ENCODE data around the gene GNMT. TPM values are rescaled to one million over a fixed set of nuclear protein-coding genes. Genes with fewer than 3 reads are reported as not detected.
A peak's percentile ranks its signal among the peaks of the same experiment; 100 is the strongest.
"Not testable (repeated sequence)": the region's sequence is repeated elsewhere in the genome, so short reads cannot be mapped to it uniquely, and the experiment has no call there.

The GNMT gene
- total RNA-seq, 1 donor from 2014 or later = not detected

GRCh38 chr6:42942444-42942843 lies 18.1 kb upstream of the GNMT start:
- ATAC-seq = no peak

GRCh38 chr6:42947950-42948349 lies 12.6 kb upstream of the GNMT start:
- ATAC-seq = no peak

DNA sequence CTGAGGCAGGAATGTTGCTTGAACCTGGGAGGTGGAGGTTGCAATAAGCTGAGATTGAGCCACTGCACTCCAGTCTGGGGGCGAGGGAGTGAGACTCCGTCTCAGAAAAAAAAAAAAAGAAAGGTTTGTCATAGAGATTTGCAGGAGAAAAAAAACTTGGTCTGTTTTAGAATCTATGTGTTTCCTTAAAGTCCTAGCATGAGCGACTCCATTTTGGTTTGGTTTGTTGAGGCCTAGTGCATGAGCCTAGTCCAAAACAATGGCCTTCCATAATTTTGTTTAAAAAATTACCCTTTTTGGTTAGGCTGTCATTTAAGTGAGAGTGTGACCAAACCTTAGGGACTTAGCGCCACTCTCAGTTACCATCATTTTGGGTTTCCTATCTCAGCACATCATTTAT lies 8.2 kb upstream of the GNMT start:
- no peak for ATAC-seq

DNA sequence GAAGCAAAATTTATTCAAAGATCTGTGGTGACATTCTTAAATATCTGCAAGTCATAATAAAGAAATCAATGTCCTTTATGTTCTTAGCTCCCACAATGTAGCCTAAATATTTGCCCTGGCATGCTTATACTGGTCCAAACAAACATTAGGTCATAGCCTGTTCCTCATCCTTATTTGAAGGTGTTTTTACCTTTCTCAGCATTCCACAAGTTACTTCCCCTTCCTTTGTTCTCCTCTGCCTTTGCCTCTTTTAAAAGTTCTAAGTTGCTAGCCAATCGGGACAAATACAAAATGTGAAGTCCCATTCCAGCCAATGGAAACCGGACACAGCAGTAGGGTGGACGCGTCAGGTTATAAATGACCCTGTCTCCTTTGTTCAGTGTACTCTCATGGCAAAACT lies 6.1 kb upstream of the GNMT start:
- ATAC-seq = not testable (repeated sequence)

- ATAC-seq = no peak
Observed at GRCh38 chr6:42958125-42958524, 2.4 kb upstream of the GNMT start.

- no peak for ATAC-seq
Observed at GRCh38 chr6:42959917-42960242, 674 bp upstream of the GNMT start.

- peak; percentile 44 for ATAC-seq
Observed at GRCh38 chr6:42961020-42961470, 491 bp downstream of the GNMT start.

DNA sequence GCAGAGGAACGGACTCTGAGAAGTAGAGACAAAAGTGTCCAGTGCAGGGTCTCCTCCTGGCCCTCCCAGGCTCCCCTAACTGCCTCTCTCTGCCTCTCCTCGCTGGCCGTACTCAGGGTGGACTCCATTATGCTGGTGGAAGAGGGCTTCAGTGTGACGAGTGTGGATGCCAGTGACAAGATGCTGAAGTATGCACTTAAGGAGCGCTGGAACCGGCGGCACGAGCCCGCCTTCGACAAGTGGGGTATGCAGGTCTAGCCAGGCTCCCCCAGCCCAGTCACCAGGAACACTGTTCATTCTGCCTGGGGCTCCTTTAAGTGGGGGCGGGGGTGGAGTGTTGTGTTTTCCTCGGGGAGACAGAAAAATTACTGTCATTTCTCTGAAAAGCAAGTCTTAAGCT lies 1.5 kb downstream of the GNMT start:
- no peak for ATAC-seq

DNA sequence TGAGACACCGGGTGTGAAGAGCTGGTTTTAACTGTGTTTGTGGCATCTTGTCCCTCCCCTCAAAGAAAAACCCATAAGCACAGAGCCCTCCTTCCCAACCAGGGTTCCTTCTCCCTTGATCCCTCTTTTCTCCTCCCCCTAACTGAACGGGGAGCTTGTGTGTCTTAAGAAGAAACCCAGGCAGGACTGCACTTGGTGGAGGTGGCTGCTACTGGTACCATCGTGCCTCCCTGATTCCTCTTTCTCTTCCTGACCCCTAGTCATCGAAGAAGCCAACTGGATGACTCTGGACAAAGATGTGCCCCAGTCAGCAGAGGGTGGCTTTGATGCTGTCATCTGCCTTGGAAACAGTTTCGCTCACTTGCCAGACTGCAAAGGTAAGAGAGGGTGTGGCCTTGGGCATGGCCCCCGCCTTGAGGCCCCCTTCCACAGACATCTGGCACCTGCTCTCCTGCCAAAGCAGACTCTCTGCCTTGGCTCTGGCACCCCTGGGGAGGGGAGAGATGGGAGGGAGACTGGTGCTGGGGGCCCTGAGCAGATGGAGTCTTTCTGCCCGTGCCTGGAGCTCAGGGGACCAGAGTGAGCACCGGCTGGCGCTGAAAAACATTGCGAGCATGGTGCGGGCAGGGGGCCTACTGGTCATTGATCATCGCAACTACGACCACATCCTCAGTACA lies 2.1 kb downstream of the GNMT start:
- no peak for ATAC-seq

DNA sequence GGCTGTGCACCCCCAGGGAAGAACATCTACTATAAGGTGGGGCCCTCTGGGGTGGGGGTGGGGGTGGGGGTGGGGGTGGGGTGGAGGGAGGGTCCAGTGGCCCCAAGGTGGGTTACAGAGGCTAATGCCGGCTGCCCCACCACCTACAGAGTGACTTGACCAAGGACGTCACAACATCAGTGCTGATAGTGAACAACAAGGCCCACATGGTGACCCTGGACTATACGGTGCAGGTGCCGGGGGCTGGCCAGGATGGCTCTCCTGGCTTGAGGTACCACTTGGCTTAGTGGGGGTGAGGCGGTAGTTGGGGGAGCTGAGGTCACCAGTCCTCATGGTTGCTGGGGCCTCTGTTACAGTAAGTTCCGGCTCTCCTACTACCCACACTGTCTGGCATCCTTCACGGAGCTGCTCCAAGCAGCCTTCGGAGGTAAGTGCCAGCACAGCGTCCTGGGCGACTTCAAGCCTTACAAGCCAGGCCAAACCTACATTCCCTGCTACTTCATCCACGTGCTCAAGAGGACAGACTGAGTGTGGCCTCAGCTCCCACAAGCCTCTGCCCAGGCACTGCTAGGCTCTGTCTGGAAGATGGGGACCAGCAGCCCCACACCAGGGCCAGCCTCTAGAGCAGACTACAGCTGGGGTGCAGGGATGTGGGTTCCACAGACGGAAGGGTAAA lies 2.8 kb downstream of the GNMT start:
- no peak for ATAC-seq

DNA sequence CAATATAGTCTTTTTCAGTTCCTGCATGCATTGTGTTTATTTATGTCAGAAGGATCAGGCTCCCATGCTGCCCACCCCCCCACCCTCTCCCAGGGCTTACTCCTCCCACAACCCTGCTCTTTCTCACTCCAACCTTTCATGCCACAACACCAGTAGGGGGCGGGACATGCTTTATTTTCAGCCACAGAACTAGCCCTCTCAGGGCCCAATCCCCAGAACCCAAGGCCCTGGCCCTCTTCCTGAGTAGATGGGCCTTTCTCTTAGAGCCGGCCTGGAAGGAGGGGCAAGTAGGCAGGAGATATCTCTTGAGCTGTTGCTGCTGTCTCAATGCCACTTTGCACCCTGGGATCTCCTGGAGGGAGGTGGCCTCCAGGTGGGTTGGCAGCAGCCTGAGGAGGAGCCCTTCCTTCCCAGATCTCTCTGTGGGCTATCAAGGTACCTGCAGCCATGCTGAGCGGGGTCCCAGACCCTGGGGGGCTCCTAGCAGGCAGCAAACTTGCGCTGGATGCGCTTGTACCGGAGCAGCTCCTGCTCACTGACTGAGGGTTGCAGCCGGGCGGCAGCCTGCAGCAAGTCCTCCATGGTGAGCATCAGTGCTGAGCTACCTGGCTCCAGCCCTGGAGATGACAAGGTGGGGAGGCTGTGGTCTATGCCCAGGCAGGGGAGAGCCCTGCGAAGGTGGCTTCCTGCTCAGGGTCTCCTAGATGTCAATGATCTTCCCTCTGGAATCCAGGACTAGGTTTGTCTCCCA lies 3.5 kb downstream of the GNMT start:
- ATAC-seq = no peak

DNA sequence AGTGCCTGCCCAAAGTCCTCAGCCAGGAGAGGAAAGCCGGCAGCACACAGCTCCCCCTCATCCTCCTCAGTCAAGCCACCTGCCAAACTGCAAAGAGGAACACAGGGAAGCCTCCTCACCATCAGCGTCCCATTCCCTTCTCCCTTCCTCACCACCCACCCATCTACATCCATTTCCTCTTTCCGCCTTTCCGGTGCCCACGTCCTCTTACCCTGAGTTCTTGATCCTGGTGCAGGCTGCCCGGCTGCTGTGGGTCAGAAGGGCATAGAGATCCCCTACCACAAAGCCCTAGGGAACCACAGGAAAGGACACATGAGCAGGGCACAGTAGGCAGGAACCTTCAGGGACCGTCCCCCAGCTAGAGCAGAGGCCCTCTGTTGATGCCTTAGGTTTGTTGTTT lies 6.0 kb downstream of the GNMT start:
- no peak for ATAC-seq

DNA sequence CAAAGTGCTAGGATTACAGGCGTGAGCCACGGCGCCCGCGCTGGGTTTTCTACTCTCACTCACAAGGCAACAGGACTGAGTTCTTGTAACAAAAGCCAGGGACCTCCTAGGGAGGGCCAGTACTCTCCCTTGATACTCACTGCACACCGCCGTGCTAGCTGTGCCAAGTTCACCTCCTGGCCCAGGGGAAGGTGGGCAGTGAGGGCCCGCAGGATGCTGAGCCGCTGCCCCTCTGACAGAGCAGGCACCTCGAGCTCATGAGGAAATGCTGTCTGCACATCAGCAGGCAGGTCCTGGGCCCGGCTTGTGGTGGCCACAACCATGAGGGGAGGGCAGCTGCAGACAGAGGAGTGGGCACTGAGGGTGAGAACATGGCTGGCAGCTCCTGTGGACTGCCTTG lies 6.7 kb downstream of the GNMT start:
- no peak for ATAC-seq

- no peak for ATAC-seq
Observed at GRCh38 chr6:42968126-42968701, 7.7 kb downstream of the GNMT start.

DNA sequence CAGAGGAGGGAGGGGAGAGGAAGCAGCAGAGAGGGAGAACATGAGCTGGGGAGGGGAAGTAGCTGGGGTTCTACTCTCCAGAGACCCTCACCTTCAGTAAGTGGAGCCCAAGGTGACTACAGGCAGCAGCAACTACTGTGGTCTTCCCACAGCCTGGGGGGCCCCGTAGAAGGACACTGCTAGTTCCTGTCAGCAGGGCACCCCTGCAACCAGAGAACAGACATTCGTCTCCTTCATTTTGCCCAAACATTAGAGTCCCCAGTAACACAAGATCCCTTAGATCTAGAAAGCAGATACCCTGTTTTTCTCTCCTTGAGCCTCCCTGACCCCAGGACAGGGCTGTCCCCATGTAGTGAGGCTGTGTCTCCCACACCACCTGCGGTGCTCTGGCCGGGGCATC lies 8.2 kb downstream of the GNMT start:
- no peak for ATAC-seq

GRCh38 chr6:42969431-42969830 lies 8.9 kb downstream of the GNMT start:
- no peak for ATAC-seq

- no peak for ATAC-seq
Observed at GRCh38 chr6:42969934-42970333, 9.4 kb downstream of the GNMT start.

DNA sequence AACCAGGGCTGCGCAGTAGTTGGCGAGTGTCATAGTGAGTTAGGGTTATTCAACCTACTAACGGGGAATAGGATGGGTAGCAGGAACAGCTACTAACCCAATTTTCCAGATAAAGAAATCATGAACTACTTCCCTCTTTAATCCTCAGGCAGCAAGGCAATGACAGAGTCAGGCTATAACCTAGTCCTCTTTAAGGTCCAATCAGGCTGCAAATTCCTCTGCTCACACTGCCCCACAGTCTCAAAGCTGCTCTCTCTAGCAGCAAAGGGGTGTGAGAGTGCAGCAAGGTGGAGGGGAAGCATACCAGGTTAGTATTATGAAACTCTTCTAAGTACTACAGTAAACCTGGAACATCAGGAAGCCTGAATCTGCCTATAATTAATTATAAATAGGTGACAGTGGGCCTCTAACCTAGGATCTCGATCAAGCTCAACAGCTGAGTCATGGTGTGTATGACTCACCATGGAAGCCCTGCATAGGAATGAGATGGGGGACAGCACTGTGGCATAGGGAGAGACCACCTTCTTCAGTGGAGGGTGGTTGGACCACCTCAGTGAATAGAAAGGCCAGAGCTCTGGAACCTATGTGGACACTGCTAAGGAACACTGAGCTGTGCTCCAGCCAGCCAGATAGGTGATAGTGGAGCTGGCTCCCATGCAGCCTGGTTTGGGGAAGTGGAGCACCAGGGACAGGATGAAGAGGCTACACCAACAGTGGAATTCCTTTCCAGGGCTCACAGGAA lies 10.5 kb downstream of the GNMT start:
- ATAC-seq = peak; percentile 34

GRCh38 chr6:42971746-42972327 lies 11.3 kb downstream of the GNMT start:
- ATAC-seq = no peak

DNA sequence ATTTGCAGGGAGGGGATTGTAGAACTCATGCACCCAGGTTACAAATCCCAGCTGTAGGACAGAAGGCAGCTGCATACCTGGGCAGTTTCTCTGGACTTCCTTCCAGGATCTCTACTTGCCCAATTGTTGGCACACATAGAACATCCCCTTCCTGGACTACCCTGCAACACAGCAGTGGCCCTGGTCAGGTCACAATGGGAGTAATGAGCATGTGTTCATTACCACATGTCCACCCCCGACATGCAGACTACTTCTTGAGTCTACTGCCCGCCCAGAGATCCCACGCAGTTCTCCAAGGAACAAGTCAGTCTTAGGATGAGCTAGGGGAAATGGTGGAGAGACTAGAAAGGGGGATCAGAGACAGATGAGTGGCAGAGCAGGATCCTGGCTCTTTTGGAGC lies 13.4 kb downstream of the GNMT start:
- ATAC-seq = no peak

- ATAC-seq = peak; percentile 26
Observed at GRCh38 chr6:42974919-42975505, 14.5 kb downstream of the GNMT start.

- peak; percentile 53 for ATAC-seq
Observed at GRCh38 chr6:42978487-42978838, 17.9 kb downstream of the GNMT start.

Data from esophagus mucosa (tissue), 1 donor.